H9 (cell line): Measurements from ENCODE around the gene SHMT1. TPM values are rescaled to one million over a fixed set of nuclear protein-coding genes. Genes with fewer than 3 reads are reported as not detected.

Experiments used
- DNase-seq: peaks from one replicate; pipeline ENCODE4 v3.0.0-alpha.2; 2017
- H2AFZ ChIP-seq: one replicate; pipeline ENCODE4 v1.6.1; 2013; ENCODE audit warnings: mild to moderate bottlenecking, low read length, control low read depth, moderate library complexity
- H2AK5ac ChIP-seq: 2 replicates; pipeline ENCODE4 v1.6.1; 2013; ENCODE audit warnings: low read length, control low read depth, mixed read lengths; ENCODE audit not compliant: insufficient read length
- H2BK120ac ChIP-seq: one replicate; pipeline ENCODE4 v1.6.1; 2013; ENCODE audit warnings: low read depth, mild to moderate bottlenecking, low read length, control low read depth, inconsistent platforms; ENCODE audit not compliant: poor library complexity, severe bottlenecking
- H2BK12ac ChIP-seq: 2 replicates; pipeline ENCODE4 v1.6.1; 2013; ENCODE audit warnings: low read length, control low read depth, mixed read lengths, low read depth; ENCODE audit not compliant: insufficient read length
- H2BK15ac ChIP-seq: 2 replicates; pipeline ENCODE4 v1.6.1; 2013; ENCODE audit warnings: low read depth, low read length, control low read depth
- H2BK20ac ChIP-seq: one replicate; pipeline ENCODE4 v1.6.1; 2013; ENCODE audit warnings: low read depth, mild to moderate bottlenecking, low read length, control low read depth, inconsistent platforms; ENCODE audit not compliant: poor library complexity, severe bottlenecking
- H2BK5ac ChIP-seq: 2 replicates; pipeline ENCODE4 v1.6.1; 2013; ENCODE audit warnings: low read length, control low read depth, mixed read lengths; ENCODE audit not compliant: insufficient read length
- H3K14ac ChIP-seq: 2 replicates; pipeline ENCODE4 v1.6.1; 2013; ENCODE audit warnings: low read length, control low read depth; ENCODE audit not compliant: insufficient read depth
- H3K18ac ChIP-seq: 2 replicates; pipeline ENCODE4 v1.6.1; 2013; ENCODE audit warnings: low read depth, mild to moderate bottlenecking, mixed read lengths, low read length, control low read depth; ENCODE audit not compliant: insufficient read length
- H3K23ac ChIP-seq: 2 replicates; pipeline ENCODE4 v1.6.1; 2013; ENCODE audit warnings: low read length, control low read depth, mixed read lengths, low read depth; ENCODE audit not compliant: insufficient read length
- H3K23me2 ChIP-seq: 2 replicates; pipeline ENCODE4 v1.6.1; 2013; ENCODE audit warnings: low read depth, mild to moderate bottlenecking, mixed read lengths, low read length, control low read depth; ENCODE audit not compliant: insufficient read length, poor library complexity, severe bottlenecking
- H3K27ac ChIP-seq: 2 replicates; pipeline ENCODE4 v1.5.1; 2013; ENCODE audit warnings: low read length, control low read depth, mixed read lengths, low read depth; ENCODE audit not compliant: insufficient read length
- H3K27me3 ChIP-seq: 2 replicates; pipeline ENCODE4 v1.6.1; 2013; ENCODE audit warnings: low read length, control low read depth, inconsistent platforms; ENCODE audit not compliant: insufficient read depth
- H3K4ac ChIP-seq: 2 replicates; pipeline ENCODE4 v1.6.1; 2013; ENCODE audit warnings: low read depth, mild to moderate bottlenecking, control low read depth, inconsistent platforms, low read length, moderate library complexity
- H3K4me1 ChIP-seq: 2 replicates; pipeline ENCODE4 v1.6.1; 2013; ENCODE audit warnings: low read length, control low read depth, inconsistent platforms; ENCODE audit not compliant: insufficient read depth
- H3K4me2 ChIP-seq: 2 replicates; pipeline ENCODE4 v1.6.1; 2013; ENCODE audit warnings: low read length, control low read depth, mixed read lengths; ENCODE audit not compliant: insufficient read length, insufficient read depth
- H3K56ac ChIP-seq: 2 replicates; pipeline ENCODE4 v1.6.1; 2013; ENCODE audit warnings: low read depth, mild to moderate bottlenecking, mixed read lengths, low read length, control low read depth; ENCODE audit not compliant: insufficient read length
- H3K79me1 ChIP-seq: 2 replicates; pipeline ENCODE4 v1.6.1; 2013; ENCODE audit warnings: low read depth, mild to moderate bottlenecking, moderate library complexity, low read length, control low read depth, inconsistent platforms; ENCODE audit not compliant: insufficient read depth, poor library complexity, severe bottlenecking
- H3K79me2 ChIP-seq: 2 replicates; pipeline ENCODE4 v1.6.1; 2013; ENCODE audit warnings: low read length, control low read depth, inconsistent platforms; ENCODE audit not compliant: insufficient read depth
- H3K9ac ChIP-seq: 2 replicates; pipeline ENCODE4 v1.6.1; 2013; ENCODE audit warnings: low read length, control low read depth, mixed read lengths; ENCODE audit not compliant: insufficient read length; ENCODE audit errors: extremely low read depth
- H3K9me3 ChIP-seq: one replicate; pipeline ENCODE4 v1.6.1; 2013; ENCODE audit warnings: low read depth, low read length, inconsistent platforms; ENCODE audit not compliant: control insufficient read depth
- H3T11ph ChIP-seq: one replicate; pipeline ENCODE4 v1.6.1; 2013; ENCODE audit warnings: mild to moderate bottlenecking, low read length, control low read depth, inconsistent platforms
- H4K20me1 ChIP-seq: one replicate; pipeline ENCODE4 v1.6.1; 2013; ENCODE audit not compliant: control insufficient read depth, insufficient read length, insufficient read depth
- H4K5ac ChIP-seq: 2 replicates; pipeline ENCODE4 v1.6.1; 2013; ENCODE audit warnings: low read depth, mild to moderate bottlenecking, mixed read lengths, low read length, control low read depth; ENCODE audit not compliant: insufficient read length
- H4K8ac ChIP-seq: replicated peaks from 2 replicates; pipeline ENCODE4 v1.6.1; 2013; ENCODE audit warnings: low read length, control low read depth, mixed read lengths, low read depth; ENCODE audit not compliant: insufficient read length
- H4K91ac ChIP-seq: 2 replicates; pipeline ENCODE4 v1.6.1; 2013; ENCODE audit warnings: low read depth, mild to moderate bottlenecking, moderate library complexity, mixed read lengths, low read length, control low read depth; ENCODE audit not compliant: insufficient read length
- H3K27ac Mint-ChIP-seq, 3 experiments: 2 replicates in 2 of 3; 3 replicates in 1 of 3; pipeline ENCODE4 v1.8.0; 2020 to 2021; ENCODE audit warnings: mixed read lengths in 3 of 3, mild to moderate bottlenecking in 1 of 3, moderate library complexity in 1 of 3
- H3K27me3 Mint-ChIP-seq: 2 replicates; pipeline ENCODE4 v1.8.0; 2021; ENCODE audit warnings: low read depth, mild to moderate bottlenecking, moderate library complexity, mixed read lengths
- H3K36me3 Mint-ChIP-seq, 3 experiments: 2 replicates in 2 of 3; 3 replicates in 1 of 3; pipeline ENCODE4 v1.8.0; 2020 to 2021; ENCODE audit warnings: low read depth in 3 of 3, mixed read lengths in 3 of 3; ENCODE audit not compliant: insufficient read depth in 1 of 3
- H3K4me1 Mint-ChIP-seq, 2 experiments: 2 replicates each; pipeline ENCODE4 v1.8.0; 2020; ENCODE audit warnings: mixed read lengths in 2 of 2
- H3K4me3 Mint-ChIP-seq, 2 experiments: 2 replicates in 1 of 2; 3 replicates in 1 of 2; pipeline ENCODE4 v1.8.0; 2020 to 2021; ENCODE audit warnings: mild to moderate bottlenecking in 2 of 2, mixed read lengths in 2 of 2, moderate library complexity in 1 of 2
- H3K9me3 Mint-ChIP-seq, 2 experiments: 2 replicates in 1 of 2; 3 replicates in 1 of 2; pipeline ENCODE4 v1.8.0; 2020; ENCODE audit warnings: mild to moderate bottlenecking in 2 of 2, mixed read lengths in 2 of 2, moderate library complexity in 1 of 2
- CTCF ChIP-seq: fragments of 200-600 bp; sonication (generic); conservative IDR thresholded peaks from 3 replicates; pipeline ENCODE4 v1.8.0; 2021; ENCODE audit warnings: antibody characterized with exemption, mild to moderate bottlenecking
- WGBS: extraction: QIAGEN DNeasy Blood & Tissue Kit; methylation state at CpG from one replicate; pipeline ENCODE4 v1.1.7; 2013; ENCODE audit warnings: missing lambda C conversion rate, low lambda C conversion rate, mixed read lengths; ENCODE audit not compliant: insufficient read length; ENCODE audit errors: extremely low coverage; 5-methylcytosine and 5-hydroxymethylcytosine counted together
- total RNA-seq: library from RNA; stranded (reverse); gene quantifications from 2 replicates; pipeline ENCODE4 v1.2.1, GENCODE V29; 2021

The SHMT1 gene
- total RNA-seq, 1 experiment from 2014 or later, result 42.8 TPM

- Histone ChIP-seq H4K91ac (no peak overlapping the region), H2BK20ac (no peak overlapping the region), H3K27ac (no peak overlapping the region), H3K23me2 (peaks cover 15% of the 10 kb centered on the region), H2BK15ac (no peak overlapping the region), H2AFZ (no peak overlapping the region), H2BK12ac (no peak overlapping the region), H2AK5ac (no peak overlapping the region), H3K4me2 (peak overlapping the region; percentile 100), H3K79me1 (peaks cover 41% of the 10 kb centered on the region), H3K9ac (peak overlapping the region; percentile 80), H4K8ac (no peak overlapping the region), H2BK120ac (no peak overlapping the region), H3T11ph (no peak overlapping the region), H4K20me1 (no peaks in the 10 kb centered on the region), H3K23ac (no peak overlapping the region), H3K56ac (no peak overlapping the region), H3K4ac (no peak overlapping the region), H3K4me1 (peaks cover 2% of the 10 kb centered on the region; the same call in 1 of the 2 replicates), H2BK5ac (no peak overlapping the region), H3K18ac (no peak overlapping the region), H3K9me3 (no peaks in the 10 kb centered on the region), H4K5ac (no peak overlapping the region), H3K14ac (peak overlapping the region; percentile 54; the same call in 1 of the 2 replicates), H3K27me3 (no peaks in the 10 kb centered on the region), H3K79me2 (peaks cover 40% of the 10 kb centered on the region; the same call in 1 of the 2 replicates)
- Mint-ChIP-seq H3K4me3 (peak overlapping the region; percentile 98 to 100), H3K4me1 (peaks cover 42 to 48% of the 10 kb centered on the region in 2 experiments), H3K27ac (peak overlapping the region; percentile 100), H3K9me3 (no peaks in the 10 kb centered on the region; a peak in 2 of 5 replicates), H3K36me3 (peaks cover 27 to 57% (median 54%) of the 10 kb centered on the region in 3 experiments; a peak in 6 of 7 replicates), H3K27me3 (no peaks in the 10 kb centered on the region)
- no peak for DNase-seq
- TF ChIP-seq CTCF, result no peak
- no CpG with 5 or more reads among the region's 18 CpGs for whole genome bisulfite sequencing
Observed at GRCh38 chr17:18315562-18315922, 47.8 kb downstream of the SHMT1 start.
